Measurements from ENCODE around the gene HMGXB3. TPM values are rescaled to one million over a fixed set of nuclear protein-coding genes. Genes with fewer than 3 reads are reported as not detected.
A peak's percentile ranks its signal among the peaks of the same experiment; 100 is the strongest.

The HMGXB3 gene
- total RNA-seq, 6 experiments from 2014 or later, result 7.7 to 28.3 (median 12.2) TPM

DNA sequence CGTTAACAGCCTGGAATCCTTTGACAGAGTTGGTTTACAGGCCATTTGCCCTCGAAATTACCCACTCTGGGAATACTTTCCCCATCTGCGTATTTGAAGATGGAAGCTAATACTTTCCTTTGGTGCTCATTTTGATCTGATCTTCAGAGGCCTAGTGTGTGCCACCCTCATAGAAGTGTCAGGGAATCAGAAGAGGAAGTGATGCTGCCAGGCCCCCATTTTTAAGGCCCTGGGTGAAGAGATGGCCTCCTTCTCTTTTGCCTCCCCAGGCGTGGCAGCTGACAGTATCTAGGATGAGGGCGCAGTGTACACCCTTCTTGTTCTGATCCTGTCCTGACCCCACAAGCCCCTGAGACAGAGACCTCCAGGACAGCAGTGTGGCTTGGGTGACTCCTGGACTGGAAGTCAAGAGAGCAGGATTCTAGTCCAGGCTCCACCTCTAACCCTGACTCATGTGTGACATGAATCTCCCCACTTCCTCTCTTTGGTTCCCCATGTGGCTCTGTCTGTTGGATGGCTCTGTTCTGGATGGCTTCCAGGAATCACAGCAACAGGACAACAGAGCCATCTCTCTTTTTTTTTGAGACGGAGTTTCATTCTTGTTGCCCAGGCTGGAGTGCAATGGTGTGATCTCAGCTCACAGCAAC is 58.1 kb downstream of the HMGXB3 start:
- intact Hi-C loops (cut with DNase I), result no loop called here
- Histone ChIP-seq H3K4me1 (no peaks in the 10 kb centered on the region), H3K36me3 (peaks cover 0 to 10% (median 3%) of the 10 kb centered on the region in 4 donors), H3K27ac (no peak overlapping the region), H3K27me3 (no peaks in the 10 kb centered on the region), H3K4me3 (no peak overlapping the region), H3K9me3 (no peaks in the 10 kb centered on the region)
- ATAC-seq (peak; percentile 45 to 69 (median 60)), DNase-seq (no peak)
- TF ChIP-seq POLR2A (IDR thresholded peaks at IDR 0.05), result no peak
- TF ChIP-seq, protein P1, sequence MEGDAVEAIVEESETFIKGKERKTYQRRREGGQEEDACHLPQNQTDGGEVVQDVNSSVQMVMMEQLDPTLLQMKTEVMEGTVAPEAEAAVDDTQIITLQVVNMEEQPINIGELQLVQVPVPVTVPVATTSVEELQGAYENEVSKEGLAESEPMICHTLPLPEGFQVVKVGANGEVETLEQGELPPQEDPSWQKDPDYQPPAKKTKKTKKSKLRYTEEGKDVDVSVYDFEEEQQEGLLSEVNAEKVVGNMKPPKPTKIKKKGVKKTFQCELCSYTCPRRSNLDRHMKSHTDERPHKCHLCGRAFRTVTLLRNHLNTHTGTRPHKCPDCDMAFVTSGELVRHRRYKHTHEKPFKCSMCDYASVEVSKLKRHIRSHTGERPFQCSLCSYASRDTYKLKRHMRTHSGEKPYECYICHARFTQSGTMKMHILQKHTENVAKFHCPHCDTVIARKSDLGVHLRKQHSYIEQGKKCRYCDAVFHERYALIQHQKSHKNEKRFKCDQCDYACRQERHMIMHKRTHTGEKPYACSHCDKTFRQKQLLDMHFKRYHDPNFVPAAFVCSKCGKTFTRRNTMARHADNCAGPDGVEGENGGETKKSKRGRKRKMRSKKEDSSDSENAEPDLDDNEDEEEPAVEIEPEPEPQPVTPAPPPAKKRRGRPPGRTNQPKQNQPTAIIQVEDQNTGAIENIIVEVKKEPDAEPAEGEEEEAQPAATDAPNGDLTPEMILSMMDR (IDR thresholded peaks at IDR 0.05), result no peak
- WGBS (ENCODE audit: insufficient coverage, low coverage, low lambda C conversion rate, missing lambda C conversion rate), result 83% methylated on average over 4 of the region's 6 CpGs

DNA sequence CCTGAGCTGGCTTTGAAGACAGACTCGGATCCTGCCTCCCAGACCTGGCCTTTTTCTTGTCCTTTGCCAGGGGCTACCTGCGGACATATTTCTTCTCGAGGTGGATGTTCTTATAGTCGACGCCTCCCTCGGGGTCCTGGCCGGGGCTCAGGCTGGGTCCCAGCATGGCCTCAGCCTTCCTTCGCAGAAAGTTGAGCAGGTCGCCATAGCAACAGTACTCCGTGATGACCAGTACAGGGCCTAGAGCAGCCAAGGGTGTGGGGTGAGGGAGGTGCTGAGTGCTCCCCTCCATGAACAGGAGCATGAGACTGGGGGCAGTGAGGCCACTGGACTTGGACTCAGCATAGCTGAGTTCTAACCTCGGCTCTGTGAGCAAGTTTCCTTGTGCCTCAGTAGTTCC is 59.1 kb downstream of the HMGXB3 start:
- TF ChIP-seq, protein P1 (IDR thresholded peaks at IDR 0.05), result no peak
- no peak for TF ChIP-seq POLR2A (IDR thresholded peaks at IDR 0.05)

DNA sequence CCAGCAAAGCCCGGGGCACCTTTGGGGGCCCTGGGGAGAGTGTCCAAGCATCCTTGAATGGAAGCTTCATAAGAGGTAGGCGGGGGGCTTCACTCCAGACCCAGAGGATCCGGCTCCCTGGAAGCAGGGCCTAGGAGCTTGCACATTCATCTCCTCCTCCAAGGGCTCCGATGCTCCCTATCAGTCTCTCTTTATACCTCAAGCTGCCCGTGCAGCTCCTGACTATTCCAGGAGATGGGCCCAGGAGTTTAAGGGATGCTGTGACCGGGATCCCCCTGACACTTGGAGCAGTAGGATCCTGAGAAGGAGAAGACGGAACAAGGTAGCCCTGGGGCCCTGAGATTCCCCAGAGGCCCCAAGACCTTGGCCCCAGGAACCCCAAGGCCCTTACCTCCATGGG is 59.9 kb downstream of the HMGXB3 start:
- 62% methylated on average over 3 of the region's 7 CpGs for WGBS (ENCODE audit: insufficient coverage, low coverage, low lambda C conversion rate, missing lambda C conversion rate)

More for the DNA sequence above, 59.1 kb downstream of the HMGXB3 start:
- Histone ChIP-seq H3K9me3 (no peaks in the 10 kb centered on the region), H3K4me1 (no peaks in the 10 kb centered on the region), H3K36me3 (peaks cover 0 to 1% (median under 1%) of the 10 kb centered on the region in 4 donors), H3K4me3 (no peak overlapping the region), H3K27me3 (no peaks in the 10 kb centered on the region), H3K27ac (no peak overlapping the region)
- WGBS (ENCODE audit: insufficient coverage, low coverage, low lambda C conversion rate, missing lambda C conversion rate), result 67% methylated on average over 1 of the region's 11 CpGs
- intact Hi-C loops (cut with DNase I), result no loop called here
- no peak for DNase-seq
- ATAC-seq, result no peak

DNA sequence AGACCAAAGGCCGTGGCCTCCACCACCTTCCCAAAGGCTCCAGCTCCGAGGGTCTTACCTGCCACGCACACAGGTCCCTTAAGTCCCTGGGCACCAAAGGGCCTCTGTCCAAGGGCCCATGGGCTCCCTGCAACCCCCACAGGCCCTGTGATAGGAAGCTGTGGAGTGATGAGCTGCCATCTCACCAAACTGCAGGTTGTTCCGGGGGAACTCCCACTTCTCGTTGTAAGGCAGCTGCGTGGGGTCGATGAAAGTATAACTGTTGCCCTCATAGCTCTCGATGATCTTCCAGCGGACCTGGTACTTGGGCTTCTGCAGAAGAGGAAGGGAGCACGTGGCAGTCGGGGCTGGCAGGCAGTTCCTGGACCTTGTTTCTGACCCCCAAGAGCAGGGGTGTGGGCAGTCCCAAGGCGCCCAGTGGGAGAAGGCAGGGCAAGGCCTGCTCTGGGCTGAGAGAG is 61.0 kb downstream of the HMGXB3 start:
- Histone ChIP-seq H3K27me3 (no peaks in the 10 kb centered on the region), H3K27ac (no peak overlapping the region), H3K4me1 (no peaks in the 10 kb centered on the region), H3K4me3 (no peak overlapping the region), H3K36me3 (no peaks in the 10 kb centered on the region), H3K9me3 (no peaks in the 10 kb centered on the region)
- TF ChIP-seq, protein P1 (IDR thresholded peaks at IDR 0.05), result no peak
- TF ChIP-seq POLR2A (IDR thresholded peaks at IDR 0.05), result no peak
- DNase-seq (no peak), ATAC-seq (no peak)
- intact Hi-C loops (cut with DNase I), result no loop called here
- 80% methylated on average over 2 of the region's 12 CpGs for WGBS (ENCODE audit: insufficient coverage, low coverage, low lambda C conversion rate, missing lambda C conversion rate)

More for the DNA sequence above, 59.9 kb downstream of the HMGXB3 start:
- ATAC-seq (no peak), DNase-seq (no peak)
- Histone ChIP-seq H3K9me3 (no peaks in the 10 kb centered on the region), H3K27me3 (no peaks in the 10 kb centered on the region), H3K4me3 (no peak overlapping the region), H3K4me1 (no peaks in the 10 kb centered on the region), H3K27ac (no peak overlapping the region), H3K36me3 (no peaks in the 10 kb centered on the region)
- intact Hi-C loops (cut with DNase I), result no loop called here
- TF ChIP-seq, protein P1 (IDR thresholded peaks at IDR 0.05), result no peak
- no peak for TF ChIP-seq POLR2A (IDR thresholded peaks at IDR 0.05)
